ENCODE measurements around the gene THAP7. TPM values are rescaled to one million over a fixed set of nuclear protein-coding genes. Genes with fewer than 3 reads are reported as not detected.
"Not testable (repeated sequence)": the region's sequence is repeated elsewhere in the genome, so short reads cannot be mapped to it uniquely, and the experiment has no call there.

Gene THAP7
- total RNA-seq, 1 experiment from 2014 or later = 70.5 TPM

DNA sequence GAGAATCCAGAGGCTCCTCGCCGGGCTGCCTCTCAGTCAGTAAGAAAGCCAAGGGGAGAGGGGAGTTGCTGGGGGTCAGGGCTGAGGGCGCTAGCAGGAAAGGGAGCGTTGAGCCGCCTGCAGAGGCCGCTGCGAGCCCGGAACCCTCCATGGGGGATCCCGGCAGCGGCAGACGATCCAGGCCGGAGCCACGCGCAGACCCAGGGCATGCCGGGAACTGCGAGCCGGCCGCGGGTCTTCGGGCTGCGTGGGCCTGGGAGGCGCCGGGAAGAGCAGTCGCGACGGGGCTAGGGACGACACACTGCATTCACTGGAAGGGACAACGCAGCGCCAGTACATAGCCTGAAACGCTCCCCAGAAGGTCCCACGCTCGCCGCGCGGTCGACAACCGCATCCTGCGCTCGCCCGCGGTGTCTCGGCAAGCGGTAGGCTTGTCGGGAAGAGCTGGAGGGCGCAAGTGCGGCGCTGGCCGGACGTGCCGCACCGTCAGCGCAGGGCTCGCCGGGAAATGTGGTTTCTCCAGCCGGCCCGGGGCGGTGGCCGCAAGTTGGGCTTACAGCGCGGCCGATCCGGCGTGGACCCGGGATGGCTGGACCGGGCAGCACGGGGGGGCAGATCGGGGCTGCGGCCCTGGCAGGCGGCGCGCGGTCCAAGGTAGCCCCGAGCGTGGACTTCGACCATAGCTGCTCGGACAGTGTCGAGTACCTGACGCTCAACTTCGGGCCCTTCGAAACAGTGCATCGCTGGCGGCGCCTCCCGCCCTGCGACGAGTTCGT is 19.9 kb downstream of the THAP7 start, which contains the start of gene LZTR1:
Gene LZTR1 (plus strand): TSS at position 511 of the 776 bp plus-strand sequence. CDS start 75 bp downstream, at position 586.
- DNase-seq (ENCODE audit: low spot score) = peak; percentile 82
- in situ Hi-C loops (cut with HindIII; ENCODE audit: low sequenced_read_pairs) = no loop called here

DNA sequence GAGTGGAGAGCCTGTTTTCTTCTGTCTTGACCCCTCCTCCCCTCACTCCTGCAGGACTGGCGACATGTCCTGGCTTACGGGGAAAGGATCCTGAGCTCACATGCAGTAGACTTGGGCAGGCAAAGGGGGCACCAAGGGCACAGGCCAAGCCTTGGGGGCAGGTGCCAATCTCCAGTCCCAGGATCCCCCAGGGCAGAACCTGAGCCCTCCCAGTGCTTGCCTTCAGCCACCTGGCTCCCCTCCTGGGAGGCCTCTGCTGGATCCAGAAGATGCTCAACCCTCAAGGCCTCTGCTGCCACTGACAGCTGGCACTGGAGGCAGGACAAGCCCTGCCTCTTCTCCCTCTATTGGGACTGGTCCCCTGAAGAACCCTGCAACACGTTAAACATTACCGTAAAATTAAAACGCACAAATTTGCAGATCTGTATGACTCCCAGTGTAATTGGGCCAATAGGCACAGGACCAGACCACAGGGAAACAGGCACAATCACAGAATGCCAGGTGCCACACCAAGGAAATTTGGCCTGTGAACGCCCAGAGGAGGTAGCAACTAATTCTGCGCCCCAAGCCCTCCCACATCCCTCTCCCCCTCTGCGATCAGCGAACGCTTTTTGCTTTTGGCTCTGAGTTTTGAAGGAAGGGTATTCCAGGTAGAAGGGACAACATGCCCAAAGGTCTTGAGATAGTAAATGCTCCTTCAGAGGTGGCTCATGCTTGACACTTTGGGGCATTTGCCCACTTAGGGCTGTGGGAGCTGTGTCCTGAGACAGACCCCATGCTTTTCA is 20.8 kb downstream of the THAP7 start:
- in situ Hi-C loops (cut with HindIII; ENCODE audit: low sequenced_read_pairs) = no loop called here
- DNase-seq (ENCODE audit: low spot score) = peak; percentile 2

DNA sequence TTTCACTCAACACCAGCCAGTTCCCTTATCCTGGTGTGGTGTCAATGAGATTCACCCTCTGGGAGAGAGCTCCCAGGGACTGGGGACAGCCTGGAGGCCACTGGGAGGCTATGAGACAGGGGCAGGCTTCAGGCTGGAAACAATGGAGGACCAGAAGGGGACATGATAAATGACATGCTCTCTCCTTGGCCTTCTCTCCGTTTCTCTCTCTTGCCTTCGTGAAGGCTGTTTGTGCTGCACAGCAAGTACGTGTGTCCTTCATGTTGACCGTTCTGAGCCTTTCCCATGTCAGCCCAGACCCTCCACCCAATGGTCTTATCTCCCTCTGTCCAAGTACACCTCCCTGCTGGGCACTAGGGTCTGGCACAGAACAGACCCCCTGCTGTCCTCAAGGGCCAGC is 21.4 kb downstream of the THAP7 start:
- in situ Hi-C loops (cut with HindIII; ENCODE audit: low sequenced_read_pairs) = no loop called here
- no peak for DNase-seq (ENCODE audit: low spot score)

DNA sequence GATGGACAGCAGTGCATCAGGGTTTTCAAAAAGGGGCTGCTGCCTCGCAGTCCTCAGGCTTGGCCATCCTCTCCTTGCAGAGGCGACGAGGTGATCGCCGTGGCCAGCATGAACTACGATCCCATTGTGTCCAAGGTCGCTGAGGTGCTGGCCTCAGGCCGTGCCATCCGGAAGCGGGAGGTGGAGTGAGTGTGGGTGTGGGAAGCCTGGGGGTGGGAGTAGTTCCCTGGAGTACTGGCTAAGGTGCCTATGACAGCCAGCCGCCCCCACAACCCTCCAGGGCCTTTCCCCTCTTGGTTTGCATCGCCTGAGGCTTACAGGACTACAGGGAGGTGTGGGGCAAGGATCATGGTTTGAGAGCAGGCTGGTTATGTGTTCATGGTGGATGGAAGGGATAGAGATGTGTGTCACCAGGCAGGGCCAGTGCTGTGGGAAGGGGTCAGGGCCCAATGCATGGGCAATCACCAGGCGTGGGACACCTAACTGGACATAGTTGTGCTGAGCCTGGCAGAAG is 21.9 kb downstream of the THAP7 start:
- in situ Hi-C loops (cut with HindIII; ENCODE audit: low sequenced_read_pairs) = no loop called here
- no peak for DNase-seq (ENCODE audit: low spot score)

DNA sequence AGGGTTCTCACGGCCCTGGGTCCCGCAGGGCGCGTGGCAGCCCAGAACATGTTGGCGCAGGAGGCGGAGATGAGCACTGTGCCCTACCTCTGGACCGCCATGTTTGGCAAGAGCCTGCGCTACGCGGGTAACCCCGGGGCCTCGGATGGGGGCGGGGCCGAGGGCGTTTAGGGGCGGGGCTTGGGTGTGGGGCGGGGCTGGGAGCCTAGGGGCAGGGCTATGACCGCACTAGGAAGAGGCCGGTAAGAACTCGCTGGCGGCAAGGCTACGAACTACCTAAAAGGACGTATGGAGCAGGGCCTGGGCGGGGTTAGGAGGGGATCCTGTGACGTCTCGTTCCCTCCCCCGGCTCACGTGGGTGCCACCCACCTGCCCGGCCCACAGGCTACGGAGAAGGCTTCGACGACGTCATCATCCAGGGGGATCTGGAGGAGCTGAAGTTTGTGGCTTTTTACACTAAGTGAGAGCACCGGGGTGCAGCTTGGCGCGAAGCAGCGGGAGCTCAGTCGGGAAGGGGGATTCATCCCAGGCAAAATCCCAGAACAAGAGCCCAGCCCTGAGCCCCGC is 22.6 kb downstream of the THAP7 start:
- no peak for DNase-seq (ENCODE audit: low spot score)
- in situ Hi-C loops (cut with HindIII; ENCODE audit: low sequenced_read_pairs) = no loop called here

DNA sequence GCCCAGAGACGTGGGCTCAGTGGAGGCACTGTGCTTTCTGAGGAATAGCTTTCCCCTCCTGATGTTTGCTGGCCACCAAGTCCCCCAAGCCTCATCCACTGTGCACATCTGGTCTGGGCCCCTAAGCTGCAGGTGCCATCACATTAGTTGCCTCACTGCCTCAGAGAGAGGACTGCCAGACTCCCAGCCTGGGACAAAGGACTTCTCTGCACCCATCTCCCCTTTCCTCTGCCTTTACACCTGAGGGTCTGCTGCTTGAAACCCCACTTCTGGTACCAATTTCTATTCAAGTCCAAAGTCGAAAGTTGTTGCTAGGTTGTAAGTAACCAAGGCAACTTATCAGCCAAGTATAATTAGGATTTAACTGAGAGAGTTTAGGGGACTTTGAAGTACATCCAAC is 23.5 kb downstream of the THAP7 start:
- no peak for DNase-seq (ENCODE audit: low spot score)
- in situ Hi-C loops (cut with HindIII; ENCODE audit: low sequenced_read_pairs) = no loop called here

DNA sequence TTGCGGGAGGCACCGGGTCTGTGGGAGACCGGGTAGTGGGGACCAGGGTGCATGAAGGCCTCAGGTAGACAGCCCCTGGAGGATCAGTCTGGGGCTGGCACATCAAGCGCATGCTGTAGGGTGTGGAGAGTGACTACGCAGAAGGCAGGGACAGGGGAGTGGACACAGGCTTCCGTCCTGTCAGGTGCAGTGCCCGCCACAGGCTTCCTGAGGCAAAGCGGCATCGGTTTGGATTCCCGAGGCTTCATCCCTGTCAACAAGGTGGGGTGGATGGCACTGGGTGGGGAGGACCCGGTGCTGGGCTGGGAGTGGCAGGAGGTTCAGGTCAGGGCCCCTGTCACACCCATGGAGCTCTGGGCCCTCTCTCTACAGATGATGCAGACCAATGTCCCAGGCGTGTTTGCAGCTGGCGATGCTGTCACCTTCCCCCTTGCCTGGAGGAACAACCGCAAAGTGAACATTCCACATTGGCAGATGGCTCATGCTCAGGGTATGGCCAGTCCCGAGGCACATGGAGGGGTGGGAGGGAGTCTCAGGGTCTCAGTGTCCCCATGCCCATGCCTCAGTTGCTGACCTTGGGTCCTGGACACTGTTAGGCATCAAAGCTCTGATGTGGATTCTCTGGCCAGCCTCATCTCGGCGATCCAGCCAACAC is 24.3 kb downstream of the THAP7 start:
- DNase-seq (ENCODE audit: low spot score) = no peak
- in situ Hi-C loops (cut with HindIII; ENCODE audit: low sequenced_read_pairs) = no loop called here

DNA sequence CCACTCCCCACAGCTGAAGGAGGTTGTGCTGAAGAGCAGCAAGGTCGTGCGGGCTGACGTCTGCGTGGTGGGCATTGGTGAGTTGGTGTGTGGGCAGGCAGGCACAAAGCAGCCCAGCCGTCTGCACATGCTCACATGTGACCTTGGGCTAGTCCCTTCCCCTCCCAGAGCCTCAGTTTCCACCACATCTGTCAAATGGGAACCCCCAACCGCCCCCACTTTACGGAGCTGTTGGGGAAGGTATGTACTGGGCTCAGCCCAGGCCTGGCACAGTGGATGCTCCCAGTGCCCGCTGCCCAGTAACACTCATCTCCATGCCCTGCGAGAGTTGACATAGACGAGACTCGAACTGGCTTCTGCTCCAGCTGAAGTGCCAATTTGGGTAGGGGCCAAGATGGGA is 24.9 kb downstream of the THAP7 start:
- no peak for DNase-seq (ENCODE audit: low spot score)
- in situ Hi-C loops (cut with HindIII; ENCODE audit: low sequenced_read_pairs) = no loop called here

DNA sequence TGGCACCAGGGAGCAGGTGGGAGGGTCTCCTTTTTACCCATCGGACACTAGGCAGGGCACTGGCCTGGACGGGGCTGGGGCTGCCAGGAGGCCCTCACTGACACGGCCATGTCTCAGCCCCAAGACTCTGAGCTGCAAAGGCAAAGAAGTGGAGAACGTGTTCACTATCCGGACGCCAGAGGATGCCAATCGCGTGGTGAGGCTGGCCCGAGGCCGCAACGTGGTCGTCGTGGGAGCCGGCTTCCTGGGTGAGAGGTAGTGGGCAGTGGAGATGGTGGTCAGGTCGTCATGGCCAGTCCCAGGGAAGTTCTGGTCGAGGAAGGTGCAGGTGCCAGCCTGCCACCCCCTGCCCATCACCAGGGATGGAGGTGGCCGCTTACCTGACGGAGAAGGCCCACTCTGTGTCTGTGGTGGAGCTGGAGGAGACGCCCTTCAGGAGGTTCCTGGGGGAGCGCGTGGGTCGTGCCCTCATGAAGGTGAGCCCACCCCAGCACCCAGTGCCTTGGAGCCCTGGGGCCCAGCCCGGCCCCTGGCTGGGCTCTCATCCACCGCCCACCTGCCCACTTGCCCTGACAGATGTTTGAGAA is 25.5 kb downstream of the THAP7 start:
- in situ Hi-C loops (cut with HindIII; ENCODE audit: low sequenced_read_pairs) = no loop called here
- DNase-seq (ENCODE audit: low spot score) = no peak

DNA sequence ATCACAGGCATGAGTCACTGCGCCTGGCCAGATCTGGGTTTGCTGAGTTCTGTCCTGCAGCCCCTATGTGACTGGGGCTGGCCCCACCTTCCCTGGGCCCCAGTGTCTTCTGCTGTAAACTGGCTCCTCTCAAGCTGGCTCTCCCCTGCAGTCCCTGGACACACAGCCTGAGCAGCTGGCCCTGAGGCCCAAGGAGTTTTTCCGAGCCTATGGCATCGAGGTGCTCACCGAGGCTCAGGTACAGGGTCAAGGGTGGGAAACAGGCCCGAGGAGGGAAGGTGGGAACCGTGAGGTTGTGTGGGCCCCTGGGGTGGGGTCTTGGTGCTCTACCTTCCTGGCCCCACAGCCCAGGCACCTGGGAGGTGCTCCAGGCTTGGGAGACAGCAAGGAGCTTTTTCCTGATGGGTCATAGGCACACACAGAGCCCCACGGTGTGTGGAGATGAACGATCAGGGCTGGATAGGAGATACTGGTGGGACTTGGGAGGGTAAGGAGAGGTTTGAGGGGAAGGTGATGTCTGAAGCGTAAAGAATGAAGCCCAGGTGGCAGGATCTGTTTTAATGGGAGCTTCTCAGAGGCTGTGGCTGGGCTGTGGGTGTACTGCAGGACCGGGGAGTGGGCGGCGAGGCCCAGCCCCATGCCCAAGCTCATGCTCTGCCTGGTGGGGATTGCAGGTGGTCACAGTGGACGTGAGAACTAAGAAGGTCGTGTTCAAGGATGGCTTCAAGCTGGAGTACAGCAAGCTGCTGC is 26.2 kb downstream of the THAP7 start:
- in situ Hi-C loops (cut with HindIII; ENCODE audit: low sequenced_read_pairs) = no loop called here

DNA sequence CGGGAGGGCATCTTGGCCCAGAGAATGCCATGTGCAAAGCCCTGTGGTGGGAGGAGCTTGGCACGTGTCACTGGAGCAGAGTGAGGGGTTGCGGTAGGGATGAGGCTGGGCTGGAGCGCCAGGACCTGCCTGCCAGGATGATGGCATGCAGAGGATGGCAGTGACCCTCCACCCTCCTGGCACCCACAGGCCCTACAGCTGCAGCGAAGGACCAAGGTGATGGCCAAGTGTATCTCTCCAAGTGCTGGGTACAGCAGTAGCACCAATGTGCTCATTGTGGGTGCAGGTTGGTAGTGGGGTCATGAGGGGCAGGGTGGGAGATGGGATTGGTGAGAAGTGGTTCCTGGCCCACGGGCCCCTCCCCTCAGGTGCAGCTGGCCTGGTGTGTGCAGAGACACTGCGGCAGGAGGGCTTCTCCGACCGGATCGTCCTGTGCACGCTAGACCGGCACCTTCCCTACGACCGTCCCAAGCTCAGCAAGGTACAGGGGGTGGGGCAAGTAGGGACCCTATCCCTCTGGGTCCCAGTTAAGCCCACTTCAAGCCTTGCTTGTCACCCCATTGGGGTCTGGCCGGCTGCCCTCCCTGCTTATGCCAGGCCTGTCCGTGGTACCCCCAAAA is 27.5 kb downstream of the THAP7 start:
- no peak for DNase-seq (ENCODE audit: low spot score)
- in situ Hi-C loops (cut with HindIII; ENCODE audit: low sequenced_read_pairs) = no loop called here

More for the DNA sequence above, 26.2 kb downstream of the THAP7 start:
- DNase-seq (ENCODE audit: low spot score) = no peak

DNA sequence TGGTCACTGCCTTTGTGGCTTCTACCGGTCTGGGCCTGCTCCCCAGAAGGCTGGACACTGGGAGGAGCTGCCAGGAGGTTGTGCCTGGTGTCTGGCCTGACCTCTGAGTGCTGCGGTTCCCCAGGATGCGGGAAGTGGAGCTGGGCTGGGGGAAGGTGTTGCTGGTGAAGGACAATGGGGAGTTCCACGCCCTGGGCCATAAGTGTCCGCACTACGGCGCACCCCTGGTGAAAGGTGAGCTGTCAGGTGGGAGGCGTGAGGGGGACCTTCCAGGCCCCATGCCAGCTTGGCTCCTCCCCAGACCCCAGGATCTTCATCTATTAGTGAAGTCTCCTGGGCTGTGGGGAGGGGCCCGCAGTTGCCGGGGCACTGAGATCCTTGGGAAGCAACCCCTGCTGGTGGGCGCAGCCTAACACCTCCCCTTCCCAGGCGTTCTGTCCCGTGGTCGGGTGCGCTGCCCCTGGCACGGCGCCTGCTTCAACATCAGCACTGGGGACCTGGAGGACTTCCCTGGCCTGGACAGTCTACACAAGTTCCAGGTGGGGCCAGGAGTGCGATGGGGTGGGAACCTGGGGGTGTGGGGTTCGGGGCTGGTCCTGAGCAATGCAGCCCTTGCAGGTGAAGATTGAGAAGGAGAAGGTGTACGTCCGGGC is 28.2 kb downstream of the THAP7 start:
- in situ Hi-C loops (cut with HindIII; ENCODE audit: low sequenced_read_pairs) = no loop called here
- DNase-seq (ENCODE audit: low spot score) = no peak

DNA sequence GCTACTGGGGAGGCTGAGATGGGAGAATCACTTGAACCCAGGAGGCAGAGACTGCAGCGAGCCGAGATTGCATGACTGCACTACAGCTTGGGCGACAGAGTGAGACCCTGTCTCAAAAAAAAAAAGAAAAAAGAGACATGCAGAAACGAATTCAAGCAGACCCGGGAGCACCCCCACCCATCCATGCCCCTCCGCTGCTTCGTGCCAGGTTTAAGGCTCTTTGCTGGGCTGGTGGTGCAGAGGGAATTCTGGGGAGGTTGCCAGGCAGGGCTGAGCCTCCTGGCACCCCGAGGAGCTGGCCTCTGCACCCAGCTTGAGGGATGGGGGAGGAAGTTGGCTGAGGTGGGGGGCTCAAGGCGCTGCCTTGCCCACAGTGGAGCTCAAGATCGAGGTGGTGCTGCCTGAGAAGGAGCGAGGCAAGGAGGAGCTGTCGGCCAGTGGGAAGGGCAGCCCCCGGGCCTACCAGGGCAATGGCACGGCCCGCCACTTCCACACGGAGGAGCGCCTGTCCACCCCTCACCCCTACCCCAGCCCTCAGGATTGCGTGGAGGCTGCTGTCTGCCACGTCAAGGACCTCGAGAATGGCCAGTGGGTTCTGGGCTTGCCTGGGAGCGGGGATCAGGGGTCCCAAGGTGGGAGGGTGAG is 28.9 kb downstream of the THAP7 start:
- DNase-seq (ENCODE audit: low spot score) = no peak
- in situ Hi-C loops (cut with HindIII; ENCODE audit: low sequenced_read_pairs) = no loop called here

DNA sequence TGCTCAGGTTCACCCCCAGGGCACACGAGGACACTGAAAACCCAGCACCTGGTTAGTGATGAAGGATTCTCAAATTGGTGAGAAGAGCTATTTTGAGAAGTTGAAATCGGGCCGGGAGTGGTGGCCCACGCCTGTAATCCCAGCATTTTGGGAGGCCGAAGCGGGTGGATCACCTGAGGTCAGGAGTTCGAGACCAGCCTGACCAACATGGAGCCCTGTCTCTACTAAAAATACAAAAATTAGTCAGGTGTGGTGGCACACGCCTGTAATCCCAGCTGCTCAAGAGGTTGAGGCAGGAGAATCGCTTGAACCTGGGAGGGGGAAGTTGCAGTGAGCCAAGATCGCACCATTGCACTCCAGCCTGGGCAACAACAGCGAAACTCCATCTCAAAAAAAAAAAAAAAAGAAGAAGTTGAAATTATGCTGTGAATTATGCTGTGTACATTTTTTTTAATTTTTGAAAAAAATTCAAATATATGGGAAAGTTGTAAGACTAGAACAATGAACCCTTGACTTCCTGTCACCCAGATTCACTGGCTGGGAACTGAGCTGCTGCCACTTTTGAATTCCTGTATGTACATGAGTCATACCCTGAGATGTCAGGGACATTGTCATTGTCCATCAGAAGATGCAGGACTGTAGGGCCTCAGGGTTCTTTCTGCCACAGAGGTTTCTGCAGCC is 29.8 kb downstream of the THAP7 start:
- in situ Hi-C loops (cut with HindIII; ENCODE audit: low sequenced_read_pairs); DNase-seq (ENCODE audit: low spot score): not testable (repeated sequence)

DNA sequence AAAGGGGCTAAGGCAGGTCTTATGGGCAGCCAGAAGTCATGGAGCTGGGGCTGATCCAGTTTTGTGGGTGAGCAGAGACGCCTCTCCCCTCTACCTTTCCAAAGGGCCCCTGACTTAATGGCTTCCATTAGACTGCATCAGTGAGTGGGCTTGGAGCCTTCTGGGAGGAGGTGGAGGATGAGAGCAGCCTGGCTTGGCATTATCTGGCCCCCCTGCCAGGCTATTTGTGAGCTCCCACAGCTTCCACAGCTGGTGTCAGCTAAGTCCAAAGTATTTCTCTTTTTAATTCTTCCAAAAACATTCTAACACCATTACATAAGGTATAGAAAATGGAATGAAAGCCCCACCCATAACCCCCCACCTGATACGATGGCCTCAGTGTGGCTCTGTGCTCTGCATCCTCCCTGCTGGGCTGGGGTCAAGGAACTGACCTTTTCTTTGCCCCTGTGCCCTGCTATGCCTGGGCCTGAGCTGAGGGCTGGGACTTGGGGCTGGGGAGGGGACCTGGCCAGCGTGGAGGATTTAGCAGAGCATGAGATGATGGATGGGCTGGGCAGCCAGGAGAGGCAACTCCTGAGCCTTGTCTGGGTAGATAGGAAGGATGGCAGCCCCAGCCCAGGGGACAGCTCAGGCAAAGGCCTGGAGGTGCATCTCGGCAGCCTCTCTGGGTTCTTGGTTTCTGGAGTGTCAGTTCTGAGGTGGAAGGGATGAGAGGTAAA is 30.8 kb downstream of the THAP7 start:
- in situ Hi-C loops (cut with HindIII; ENCODE audit: low sequenced_read_pairs) = no loop called here
- no peak for DNase-seq (ENCODE audit: low spot score)

Measured in G401 (cell line).